Activated naive CD8-positive, alpha-beta T cell (primary cell): ENCODE results near the gene TPK1.
"Not testable (repeated sequence)": the region's sequence is repeated elsewhere in the genome, so short reads cannot be mapped to it uniquely, and the experiment has no call there.

Experiments used
- H3K27ac Mint-ChIP-seq: one replicate; pipeline ENCODE4 v1.8.0; 2021; ENCODE audit warnings: mixed read lengths
- H3K27me3 Mint-ChIP-seq: one replicate; pipeline ENCODE4 v1.8.0; 2021; ENCODE audit warnings: mixed read lengths
- H3K36me3 Mint-ChIP-seq: one replicate; pipeline ENCODE4 v1.8.0; 2021; ENCODE audit warnings: mixed read lengths
- H3K4me1 Mint-ChIP-seq: one replicate; pipeline ENCODE4 v1.8.0; 2021; ENCODE audit warnings: low read depth, mixed read lengths
- H3K4me3 Mint-ChIP-seq: one replicate; pipeline ENCODE4 v1.8.0; 2021; ENCODE audit warnings: mild to moderate bottlenecking, mixed read lengths
- H3K9me3 Mint-ChIP-seq: one replicate; pipeline ENCODE4 v1.8.0; 2021; ENCODE audit warnings: low read depth, mixed read lengths

The TPK1 gene

DNA sequence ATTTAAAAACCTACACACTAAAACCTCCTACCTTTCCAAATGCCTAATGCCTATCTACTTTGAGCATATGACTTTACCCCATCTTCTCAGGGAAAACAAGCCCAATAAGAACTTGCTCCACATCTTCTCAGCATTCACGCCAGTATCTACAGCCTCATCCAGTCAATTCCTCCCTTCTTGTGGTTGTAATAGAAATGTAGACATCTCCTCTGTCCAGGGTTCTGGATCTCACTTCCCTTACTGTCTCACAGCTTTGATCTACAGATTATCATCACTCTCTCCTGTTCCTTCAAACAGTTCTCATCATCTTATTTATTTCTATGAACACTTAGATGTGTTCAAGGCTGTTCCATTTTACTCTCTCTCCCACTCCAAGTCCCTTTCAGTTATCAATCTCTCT, 361.9 kb downstream of the TPK1 start:
- Mint-ChIP-seq H3K27me3 (no peaks in the 10 kb centered on the region), H3K27ac (no peak overlapping the region), H3K4me3 (no peak overlapping the region), H3K9me3 (no peaks in the 10 kb centered on the region), H3K36me3 (peaks cover 21% of the 10 kb centered on the region), H3K4me1 (no peaks in the 10 kb centered on the region)

- Mint-ChIP-seq H3K36me3 (peaks cover 40% of the 10 kb centered on the region), H3K9me3 (peaks cover 10% of the 10 kb centered on the region), H3K27ac (no peak overlapping the region), H3K4me1 (no peaks in the 10 kb centered on the region), H3K4me3 (no peak overlapping the region), H3K27me3 (no peaks in the 10 kb centered on the region)
These were observed 365.8 kb downstream of the TPK1 start for GRCh38 chr7:144470078-144470477.

DNA sequence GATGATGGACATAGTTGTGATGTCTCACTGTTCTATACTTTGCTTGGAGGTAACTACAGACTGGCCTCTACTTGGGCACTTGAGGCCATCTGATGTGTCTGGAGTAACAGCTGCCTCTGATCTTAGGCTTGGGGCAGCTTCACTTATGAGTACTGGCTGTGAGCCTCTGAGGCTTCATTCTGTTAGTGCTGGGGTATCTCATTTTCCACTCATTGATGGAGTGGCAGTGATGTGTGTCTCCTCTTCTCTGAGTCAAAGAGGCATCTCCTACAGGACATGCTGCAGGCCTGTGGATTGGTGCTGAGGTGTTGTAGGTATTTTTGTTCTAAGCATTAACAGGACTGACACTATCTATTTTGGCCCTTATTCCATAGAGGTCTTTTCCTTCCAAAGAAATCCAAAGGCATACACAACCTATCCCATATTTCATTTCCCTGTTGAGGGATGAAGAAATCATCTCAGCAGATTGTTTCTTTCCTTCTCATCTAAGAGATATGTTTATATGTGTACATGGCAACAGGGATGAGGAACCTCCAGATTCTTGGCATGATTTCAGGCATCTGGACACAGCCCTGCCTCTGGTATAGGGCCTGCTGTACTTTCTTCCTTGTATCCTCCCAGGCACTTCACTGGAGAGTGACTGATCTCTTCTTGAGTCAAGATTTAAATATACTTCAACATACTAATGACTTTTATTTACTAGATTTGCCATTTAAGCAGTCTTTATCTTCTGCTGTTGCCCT, 366.7 kb downstream of the TPK1 start:
- H3K9me3 Mint-ChIP-seq: peaks cover 13% of the 10 kb centered on the region
- no peaks in the 10 kb centered on the region for H3K27me3 Mint-ChIP-seq

GRCh38 chr7:144459635-144460034, 376.2 kb downstream of the TPK1 start:
- H3K27me3 Mint-ChIP-seq: no peaks in the 10 kb centered on the region
- no peaks in the 10 kb centered on the region for H3K4me1 Mint-ChIP-seq
- H3K27ac Mint-ChIP-seq: no peak overlapping the region
- H3K36me3 Mint-ChIP-seq: peaks cover 65% of the 10 kb centered on the region
- no peak overlapping the region for H3K4me3 Mint-ChIP-seq
- peaks cover 29% of the 10 kb centered on the region for H3K9me3 Mint-ChIP-seq

More for the DNA sequence above, 366.7 kb downstream of the TPK1 start:
- Mint-ChIP-seq H3K4me3 (no peak overlapping the region), H3K36me3 (peaks cover 44% of the 10 kb centered on the region), H3K4me1 (no peaks in the 10 kb centered on the region), H3K27ac (no peak overlapping the region)

- H3K4me3 Mint-ChIP-seq: no peak overlapping the region
- H3K36me3 Mint-ChIP-seq: peaks cover 50% of the 10 kb centered on the region
- no peaks in the 10 kb centered on the region for H3K27me3 Mint-ChIP-seq
- H3K9me3 Mint-ChIP-seq: peaks cover 20% of the 10 kb centered on the region
- no peak overlapping the region for H3K27ac Mint-ChIP-seq
- H3K4me1 Mint-ChIP-seq: no peaks in the 10 kb centered on the region
These were observed 380.8 kb downstream of the TPK1 start for GRCh38 chr7:144455040-144455404.

GRCh38 chr7:144454256-144455039, 381.4 kb downstream of the TPK1 start:
- H3K9me3 Mint-ChIP-seq: peaks cover 18% of the 10 kb centered on the region
- H3K4me3 Mint-ChIP-seq: no peak overlapping the region
- no peak overlapping the region for H3K27ac Mint-ChIP-seq
- H3K4me1 Mint-ChIP-seq: no peaks in the 10 kb centered on the region
- peaks cover 44% of the 10 kb centered on the region for H3K36me3 Mint-ChIP-seq
- H3K27me3 Mint-ChIP-seq: no peaks in the 10 kb centered on the region

- H3K4me1 Mint-ChIP-seq: no peaks in the 10 kb centered on the region
- peaks cover 15% of the 10 kb centered on the region for H3K9me3 Mint-ChIP-seq
- no peaks in the 10 kb centered on the region for H3K27me3 Mint-ChIP-seq
- no peak overlapping the region for H3K4me3 Mint-ChIP-seq
- H3K36me3 Mint-ChIP-seq: peaks cover 37% of the 10 kb centered on the region
- H3K27ac Mint-ChIP-seq: no peak overlapping the region
These were observed 383.8 kb downstream of the TPK1 start for GRCh38 chr7:144452064-144452463.

GRCh38 chr7:144445590-144445989, 390.3 kb downstream of the TPK1 start:
- Mint-ChIP-seq H3K36me3 (peaks cover under 1% of the 10 kb centered on the region), H3K4me3 (no peak overlapping the region), H3K9me3 (no peaks in the 10 kb centered on the region), H3K4me1 (no peaks in the 10 kb centered on the region), H3K27me3 (no peaks in the 10 kb centered on the region), H3K27ac (no peak overlapping the region)

DNA sequence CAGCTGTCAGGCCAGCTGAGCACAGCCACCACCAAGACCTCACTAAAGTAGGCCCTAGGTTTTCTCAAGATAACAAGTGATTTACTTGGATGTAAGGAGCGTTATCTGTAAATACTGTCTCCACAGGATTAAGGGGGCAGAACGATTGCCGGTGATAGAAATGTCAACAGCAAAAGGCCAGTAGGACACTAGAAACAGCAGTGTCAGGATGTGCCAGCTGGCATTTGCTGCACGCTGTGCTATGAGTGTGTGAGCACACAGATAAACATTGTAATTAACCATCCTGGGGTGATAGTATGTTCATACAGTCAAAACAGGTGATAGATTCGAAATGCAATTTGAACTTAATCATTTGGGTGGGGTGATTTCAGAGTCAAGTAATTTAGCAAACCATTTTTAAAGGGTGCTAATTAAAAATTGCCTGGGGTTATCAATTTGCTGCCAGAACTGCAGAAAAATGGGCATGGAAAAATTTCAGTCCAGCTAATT, 396.1 kb downstream of the TPK1 start:
- Mint-ChIP-seq H3K9me3 (no peaks in the 10 kb centered on the region), H3K27ac (no peak overlapping the region), H3K27me3 (peaks cover 3% of the 10 kb centered on the region)

GRCh38 chr7:144438759-144439158, 397.1 kb downstream of the TPK1 start:
- Mint-ChIP-seq H3K27ac (no peak overlapping the region), H3K36me3 (no peaks in the 10 kb centered on the region), H3K4me3 (no peak overlapping the region), H3K27me3 (peaks cover 6% of the 10 kb centered on the region), H3K9me3 (no peaks in the 10 kb centered on the region), H3K4me1 (no peaks in the 10 kb centered on the region)

More for the DNA sequence above, 396.1 kb downstream of the TPK1 start:
- Mint-ChIP-seq H3K4me3 (no peak overlapping the region), H3K36me3 (no peaks in the 10 kb centered on the region), H3K4me1 (no peaks in the 10 kb centered on the region)

DNA sequence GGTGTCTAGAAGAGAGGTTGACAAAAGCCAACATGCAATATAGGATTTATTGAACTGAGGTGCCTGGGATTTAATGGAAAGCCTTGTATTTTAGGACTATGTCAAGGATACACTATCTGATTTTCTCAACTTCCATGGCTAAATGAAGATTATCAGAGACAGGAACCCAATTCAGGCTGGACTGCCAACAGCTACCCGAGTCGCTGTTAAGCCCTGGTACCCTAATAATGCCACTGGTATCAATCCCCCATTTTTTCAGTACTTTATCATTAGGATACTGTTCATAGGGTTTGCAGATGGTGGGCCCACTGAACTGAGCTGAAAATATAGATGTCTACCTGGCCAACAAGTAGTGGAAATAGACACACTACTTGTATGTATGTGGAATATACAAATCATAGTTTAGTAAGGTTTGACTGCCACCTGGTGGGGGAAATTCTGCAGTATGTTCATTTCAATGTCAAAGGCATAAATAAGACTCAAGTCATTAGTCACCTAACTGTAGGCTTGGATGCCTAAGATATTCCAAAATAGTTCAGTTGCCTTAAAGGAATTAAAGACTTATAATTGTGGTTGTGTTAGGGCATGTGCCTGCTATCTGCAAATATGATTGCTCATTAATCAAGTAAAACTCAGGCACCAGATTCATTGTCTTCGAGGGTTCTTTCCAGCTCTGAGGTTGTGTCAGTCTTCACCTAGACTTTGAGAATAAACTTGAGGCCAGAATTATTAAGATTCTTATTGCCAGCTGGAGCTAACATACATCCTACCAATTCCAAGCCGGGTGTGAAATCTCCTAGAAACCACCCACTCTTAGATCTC, 398.3 kb downstream of the TPK1 start:
- H3K4me1 Mint-ChIP-seq: no peaks in the 10 kb centered on the region
- H3K27me3 Mint-ChIP-seq: peaks cover 6% of the 10 kb centered on the region
- H3K27ac Mint-ChIP-seq: no peak overlapping the region
- H3K9me3 Mint-ChIP-seq: no peaks in the 10 kb centered on the region
- H3K36me3 Mint-ChIP-seq: no peaks in the 10 kb centered on the region
- H3K4me3 Mint-ChIP-seq: no peak overlapping the region

DNA sequence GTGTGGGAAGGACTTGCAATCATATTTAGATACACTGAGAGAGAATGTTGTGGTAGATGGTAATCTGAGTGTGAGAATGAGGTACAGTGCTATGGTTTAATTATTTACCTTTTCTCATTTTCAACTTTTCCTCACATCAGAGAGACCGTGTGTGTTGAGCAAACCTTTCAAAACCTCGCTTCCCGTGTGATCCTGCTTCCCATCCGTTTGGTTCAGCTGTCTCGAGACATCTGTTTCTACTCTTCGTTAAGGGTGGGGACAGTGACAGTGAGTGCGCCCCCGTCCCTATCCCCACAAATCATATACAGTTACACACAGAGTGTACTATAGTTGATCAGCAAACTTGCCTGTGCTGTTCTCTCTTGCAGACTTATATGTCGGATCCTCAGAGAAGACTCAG, 399.4 kb downstream of the TPK1 start:
- Mint-ChIP-seq H3K4me3 (no peak overlapping the region), H3K36me3 (no peaks in the 10 kb centered on the region), H3K4me1 (no peaks in the 10 kb centered on the region), H3K9me3 (no peaks in the 10 kb centered on the region), H3K27me3 (peaks cover 6% of the 10 kb centered on the region), H3K27ac (no peak overlapping the region)

DNA sequence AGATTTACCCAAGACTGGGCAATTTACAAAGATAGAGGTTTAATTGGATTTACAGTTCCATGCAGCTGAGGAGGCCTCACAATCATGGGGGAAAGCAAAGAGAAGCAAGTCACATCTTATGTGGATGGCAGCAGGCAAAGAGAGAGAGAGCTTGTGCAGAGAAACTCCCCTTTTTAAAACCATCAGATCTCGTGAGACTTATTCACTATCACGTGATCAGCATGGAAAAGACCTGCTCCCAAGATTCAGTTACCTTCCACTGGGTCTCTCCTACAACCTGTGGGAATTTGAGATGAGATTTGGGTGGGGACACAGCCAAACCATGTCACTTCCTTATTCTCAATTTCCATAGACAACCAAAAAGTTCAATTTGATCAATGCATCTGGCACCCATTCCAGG, 407.4 kb downstream of the TPK1 start:
- no peak overlapping the region for H3K27ac Mint-ChIP-seq
- no peaks in the 10 kb centered on the region for H3K4me1 Mint-ChIP-seq
- no peak overlapping the region for H3K4me3 Mint-ChIP-seq
- H3K36me3 Mint-ChIP-seq: peaks cover 8% of the 10 kb centered on the region
- peaks cover 14% of the 10 kb centered on the region for H3K9me3 Mint-ChIP-seq
- peaks cover 2% of the 10 kb centered on the region for H3K27me3 Mint-ChIP-seq

DNA sequence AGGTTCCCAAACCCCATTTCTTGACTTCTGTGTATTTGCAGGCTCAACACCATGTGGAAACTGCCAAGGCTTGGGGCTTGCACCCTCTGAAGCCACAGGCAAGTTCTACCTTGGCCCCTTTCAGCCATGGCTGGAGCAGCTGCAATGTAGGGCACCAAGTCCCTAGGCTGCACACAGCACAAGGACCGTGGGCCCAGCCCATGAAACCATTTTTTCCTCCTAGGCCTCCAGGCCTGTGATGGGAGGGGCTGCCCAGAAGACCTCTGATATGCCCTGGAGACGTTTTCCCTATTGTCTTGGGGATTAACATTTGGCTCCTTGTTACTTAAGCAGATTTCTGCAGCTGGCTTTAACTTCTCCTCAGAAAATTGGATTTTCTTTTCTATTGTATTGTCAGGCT, 408.3 kb downstream of the TPK1 start:
- H3K27me3 Mint-ChIP-seq: not testable (repeated sequence)
- H3K36me3 Mint-ChIP-seq: peaks cover 10% of the 10 kb centered on the region

GRCh38 chr7:144418931-144419330, 416.9 kb downstream of the TPK1 start:
- not testable (repeated sequence) for H3K27me3 Mint-ChIP-seq, H3K36me3 Mint-ChIP-seq, H3K4me1 Mint-ChIP-seq, H3K4me3 Mint-ChIP-seq, H3K27ac Mint-ChIP-seq, H3K9me3 Mint-ChIP-seq

More for the DNA sequence above, 408.3 kb downstream of the TPK1 start:
- H3K4me1 Mint-ChIP-seq, H3K4me3 Mint-ChIP-seq, H3K27ac Mint-ChIP-seq: not testable (repeated sequence)
- H3K9me3 Mint-ChIP-seq: peaks cover 14% of the 10 kb centered on the region
